ENCODE measurements around the gene PRKACA.
"Not testable (repeated sequence)": the region's sequence is repeated elsewhere in the genome, so short reads cannot be mapped to it uniquely, and the experiment has no call there.

PRKACA gene

GRCh38 chr19:14042659-14043608 lies 74.6 kb downstream of the PRKACA start:
- peak; percentile 81 for TF ChIP-seq CTCF (IDR thresholded peaks at IDR 0.05)
- H3K27ac ChIP-seq: not testable (repeated sequence)

Measured in 22Rv1 (cell line).